IMR-90 (cell line): Measurements from ENCODE around the gene SEPTIN8. TPM values are rescaled to one million over a fixed set of nuclear protein-coding genes. Genes with fewer than 3 reads are reported as not detected.

ENCODE experiments used
- ATAC-seq: fragments of 200-7000 bp; cut with Tn5 transposase; 2 replicates; pipeline ENCODE4 v1.9.1; 2020; ENCODE audit warnings: low read depth, mild to moderate bottlenecking, moderate library complexity
- BruUV-seq: library from RNA; stranded (reverse); fragments of 400-500 nt; replicated peaks from 2 replicates; lab custom pipeline; 2021; lab: Mats Ljungman, UMichigan
- CTCF ChIA-PET: fragments of 300-600 bp; formaldehyde crosslinking; extraction: SDS; loops from one replicate; lab custom pipeline; 2021; ENCODE audit warnings: antibody characterized with exemption; lab: Yijun Ruan, JAX
- POLR2A ChIA-PET: fragments of 300-600 bp; sonication (Branson Sonifier 250); formaldehyde crosslinking; loops from one replicate; lab custom pipeline; 2022; ENCODE audit warnings: antibody characterized with exemption; ENCODE audit not compliant: unreplicated experiment; lab: Charles Lee
- DNase-seq: peaks from one replicate; pipeline ENCODE4 v3.0.0; 2013
- H2AFZ ChIP-seq: replicated peaks from 2 replicates; pipeline ENCODE3; 2013; ENCODE audit warnings: low read length, mild to moderate bottlenecking; ENCODE audit not compliant: poor library complexity
- H2AK5ac ChIP-seq: 2 replicates; pipeline ENCODE4 v1.6.1; 2013; ENCODE audit warnings: low read depth, low read length, inconsistent platforms
- H2AK9ac ChIP-seq: replicated peaks from 2 replicates; pipeline ENCODE3; 2013; ENCODE audit warnings: mild to moderate bottlenecking, low read depth, low read length, moderate library complexity; ENCODE audit not compliant: poor library complexity
- H2BK120ac ChIP-seq: 2 replicates; pipeline ENCODE4 v1.6.1; 2013; ENCODE audit warnings: low read depth, low read length, inconsistent platforms
- H2BK15ac ChIP-seq: 3 replicates; pipeline ENCODE4 v1.6.1; 2013; ENCODE audit warnings: low read depth, low read length, inconsistent platforms
- H2BK20ac ChIP-seq: 2 replicates; pipeline ENCODE4 v1.6.1; 2013; ENCODE audit warnings: low read depth, mild to moderate bottlenecking, inconsistent platforms, low read length, moderate library complexity
- H2BK5ac ChIP-seq: 2 replicates; pipeline ENCODE4 v1.6.1; 2013; ENCODE audit warnings: mild to moderate bottlenecking, low read depth, low read length, inconsistent platforms; ENCODE audit not compliant: poor library complexity, severe bottlenecking
- H3K14ac ChIP-seq: replicated peaks from 2 replicates; pipeline ENCODE4 v1.6.1; 2013; ENCODE audit warnings: low read depth, low read length, inconsistent platforms
- H3K18ac ChIP-seq: 2 replicates; pipeline ENCODE4 v1.6.1; 2013; ENCODE audit warnings: low read depth, low read length, control low read depth
- H3K23ac ChIP-seq: 2 replicates; pipeline ENCODE4 v1.6.1; 2013; ENCODE audit warnings: low read depth, low read length, inconsistent platforms
- H3K27ac ChIP-seq: 2 replicates; pipeline ENCODE4 v1.5.1; 2013; ENCODE audit warnings: mild to moderate bottlenecking, control low read depth, low read length; ENCODE audit not compliant: insufficient read depth
- H3K27me3 ChIP-seq: 2 replicates; pipeline ENCODE4 v1.6.1; 2013; ENCODE audit warnings: low read length; ENCODE audit not compliant: control insufficient read depth, insufficient read depth
- H3K36me3 ChIP-seq: 2 replicates; pipeline ENCODE4 v1.6.1; 2013; ENCODE audit warnings: low read length, mixed read lengths; ENCODE audit not compliant: control insufficient read depth, insufficient read depth
- H3K4ac ChIP-seq: 2 replicates; pipeline ENCODE4 v1.6.1; 2013; ENCODE audit warnings: low read depth, low read length, inconsistent platforms
- H3K4me1 ChIP-seq: 2 replicates; pipeline ENCODE4 v1.6.1; 2013; ENCODE audit warnings: low read length, mixed read lengths; ENCODE audit not compliant: control insufficient read depth, insufficient read depth
- H3K4me2 ChIP-seq: 2 replicates; pipeline ENCODE4 v1.6.1; 2013; ENCODE audit warnings: low read depth, mild to moderate bottlenecking, control low read depth, low read length, moderate library complexity
- H3K4me3 ChIP-seq: 2 replicates; pipeline ENCODE4 v1.5.1; 2013; ENCODE audit warnings: low read depth, mild to moderate bottlenecking, control low read depth, low read length, moderate library complexity; ENCODE audit not compliant: insufficient read depth
- H3K56ac ChIP-seq: 2 replicates; pipeline ENCODE4 v1.6.1; 2013; ENCODE audit warnings: low read length, inconsistent platforms; ENCODE audit not compliant: insufficient read depth; ENCODE audit errors: extremely low read depth
- H3K79me1 ChIP-seq, 2 experiments: 2 replicates each; pipeline ENCODE4 v1.6.1; 2013; ENCODE audit warnings: low read length in 2 of 2, inconsistent platforms in 1 of 2, low read depth in 1 of 2
- H3K9ac ChIP-seq: 2 replicates; pipeline ENCODE4 v1.6.1; 2013; ENCODE audit warnings: low read depth, low read length, control low read depth
- H3K9me1 ChIP-seq: 2 replicates; pipeline ENCODE4 v1.6.1; 2013; ENCODE audit warnings: low read length, inconsistent platforms; ENCODE audit not compliant: insufficient read depth
- H3K9me3 ChIP-seq: 2 replicates; pipeline ENCODE4 v1.6.1; 2013; ENCODE audit warnings: low read length; ENCODE audit not compliant: control insufficient read depth, insufficient read depth
- H4K20me1 ChIP-seq: 2 replicates; pipeline ENCODE4 v1.6.1; 2013; ENCODE audit warnings: low read length, inconsistent platforms; ENCODE audit not compliant: insufficient read depth
- H4K5ac ChIP-seq: 2 replicates; pipeline ENCODE4 v1.6.1; 2013; ENCODE audit warnings: mild to moderate bottlenecking, low read depth, low read length, control low read depth
- H4K8ac ChIP-seq, 2 experiments: 2 replicates each; pipeline ENCODE4 v1.6.1; 2013; ENCODE audit warnings: low read depth in 2 of 2, low read length in 2 of 2, control low read depth in 1 of 2, inconsistent platforms in 1 of 2
- H4K91ac ChIP-seq: 2 replicates; pipeline ENCODE4 v1.6.1; 2013; ENCODE audit warnings: low read depth, low read length, inconsistent platforms; ENCODE audit not compliant: insufficient read depth
- BHLHE40 ChIP-seq: fragments of 150-350 bp; IDR thresholded peaks from 2 replicates; pipeline ENCODE4 v1.6.1; 2016; ENCODE audit warnings: mild to moderate bottlenecking, low read depth, low read length
- CEBPB ChIP-seq: IDR thresholded peaks from 2 replicates; pipeline ENCODE4 v1.6.1; 2012; ENCODE audit warnings: low read depth, low read length, improper control_type of control experiment
- CHD1 ChIP-seq: IDR thresholded peaks from 2 replicates; pipeline ENCODE4 v1.6.1; 2012; ENCODE audit warnings: low read depth, low read length, improper control_type of control experiment
- CTCF ChIP-seq: conservative IDR thresholded peaks from 2 replicates; pipeline ENCODE4 v1.5.1; 2012; ENCODE audit warnings: mild to moderate bottlenecking, low read depth, low read length, improper control_type of control experiment
- FOS ChIP-seq: fragments of 150-350 bp; IDR thresholded peaks from 2 replicates; pipeline ENCODE4 v1.6.1; 2016; ENCODE audit warnings: low read depth, low read length
- MAFK ChIP-seq: IDR thresholded peaks from 2 replicates; pipeline ENCODE4 v1.6.1; 2012; ENCODE audit warnings: low read depth, low read length, improper control_type of control experiment
- MAZ ChIP-seq: IDR thresholded peaks from 2 replicates; pipeline ENCODE4 v1.6.1; 2012; ENCODE audit warnings: low read depth, mild to moderate bottlenecking, low read length, improper control_type of control experiment, moderate library complexity, borderline replicate concordance
- MXI1 ChIP-seq: IDR thresholded peaks from 2 replicates; pipeline ENCODE4 v1.6.1; 2012; ENCODE audit warnings: low read depth, mild to moderate bottlenecking, low read length, moderate library complexity, borderline replicate concordance
- NFE2L2 ChIP-seq: fragments of 150-350 bp; IDR thresholded peaks from 2 replicates; pipeline ENCODE4 v1.6.1; 2016; ENCODE audit warnings: low read depth, mild to moderate bottlenecking, low read length
- POLR2A ChIP-seq: IDR thresholded peaks from 2 replicates; pipeline ENCODE4 v1.6.1; 2012; ENCODE audit warnings: mild to moderate bottlenecking, low read depth, low read length
- RAD21 ChIP-seq: IDR thresholded peaks from 2 replicates; pipeline ENCODE4 v1.6.1; 2012; ENCODE audit warnings: low read length, improper control_type of control experiment
- RCOR1 ChIP-seq: IDR thresholded peaks from 2 replicates; pipeline ENCODE4 v1.6.1; 2012; ENCODE audit warnings: mild to moderate bottlenecking, low read length, improper control_type of control experiment; ENCODE audit not compliant: insufficient replicate concordance
- RFX5 ChIP-seq: IDR thresholded peaks from 2 replicates; pipeline ENCODE4 v1.8.0; 2012; ENCODE audit warnings: low read depth, mild to moderate bottlenecking, low read length, moderate library complexity
- SMC3 ChIP-seq: fragments of 150-350 bp; IDR thresholded peaks from 2 replicates; pipeline ENCODE4 v1.6.1; 2016; ENCODE audit warnings: low read depth, mild to moderate bottlenecking, antibody characterized with exemption, low read length, moderate library complexity
- WGBS, 2 experiments: methylation state at CpG; one replicate each; pipeline versions ENCODE4 v1.1.5 to v1.1.7; 2013; ENCODE audit warnings: missing lambda C conversion rate in 2 of 2; ENCODE audit not compliant: insufficient read length in 1 of 2; ENCODE audit errors: extremely low coverage in 2 of 2; 5-methylcytosine and 5-hydroxymethylcytosine counted together
- dilution Hi-C: fragments of 300-500 bp; cut with HindIII; formaldehyde crosslinking; loops from one replicate; pipeline ENCODE4 v1.14.3; 2018; ENCODE audit warnings: low sequenced_read_pairs; ENCODE audit not compliant: unreplicated experiment
- in situ Hi-C: fragments of 300-500 bp; cut with MboI; formaldehyde crosslinking; loops from 3 replicates; pipeline ENCODE4 v1.14.3; 2019; ENCODE audit warnings: low sequenced_read_pairs, inconsistent platforms, mixed read lengths
- intact Hi-C: fragments of 100-400 bp; cut with micrococcal nuclease; formaldehyde crosslinking; loops from 2 replicates; pipeline ENCODE4 v1.10.0; 2022
- polyA plus RNA-seq, 3 experiments: library from polyadenylated mRNA; depleted of rRNA; stranded (reverse); fragments of >200 nt; gene quantifications; 2 replicates each; pipeline ENCODE4 v1.2.3, GENCODE V29; 2012; ENCODE audit warnings: low replicate concordance in 1 of 3
- total RNA-seq: library from RNA; depleted of rRNA; stranded (reverse); fragments of >200 nt; gene quantifications from 2 replicates; pipeline ENCODE4 v1.2.3, GENCODE V29; 2012
- TF ChIP-seq, protein P1 (sequence below): fragments of 150-350 bp; IDR thresholded peaks from 2 replicates; pipeline ENCODE4 v1.6.1; 2017; ENCODE audit warnings: mild to moderate bottlenecking, antibody characterized with exemption, low read length, low read depth
- TF ChIP-seq, protein P2 (sequence below): fragments of 150-350 bp; IDR thresholded peaks from 2 replicates; pipeline ENCODE4 v1.6.1; 2016; ENCODE audit warnings: low read depth, mild to moderate bottlenecking, low read length, moderate library complexity, borderline replicate concordance

SEPTIN8 gene
- total and polyA plus RNA-seq, 2 of the 4 experiments (the other 2 are of a cell fraction), result 56.2 to 67.2 TPM

DNA sequence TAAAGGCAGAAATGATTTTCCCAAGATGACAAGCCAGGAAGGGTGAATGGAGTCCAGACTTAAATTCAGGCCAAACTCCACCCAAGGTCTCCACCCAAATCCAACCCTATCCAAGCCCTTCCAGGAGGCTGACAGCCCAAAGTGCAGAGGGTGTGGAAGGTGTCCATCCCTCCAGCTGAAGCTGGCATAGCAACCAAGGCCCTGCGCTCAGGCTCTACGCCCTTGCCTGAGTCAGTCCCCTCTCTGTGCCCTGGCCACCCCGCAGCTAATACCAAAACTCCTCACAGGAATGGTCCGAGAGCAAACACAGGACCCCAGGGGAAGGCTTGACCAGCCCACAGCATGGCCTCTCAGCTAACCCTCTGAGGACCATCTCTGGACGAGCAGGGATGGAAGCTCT, 2.1 kb downstream of the SEPTIN8 start:
- DNase-seq, result no peak
- BruUV-seq, result no TSS peak
- no peak overlapping the region for H4K8ac ChIP-seq
- no peak overlapping the region for H2AK9ac ChIP-seq
- H3K4ac ChIP-seq, result no peak overlapping the region
- no peak overlapping the region for H3K9ac ChIP-seq
- H3K9me1 ChIP-seq, result peaks cover 44% of the 10 kb centered on the region
- ChIA-PET CTCF (interaction anchor here (0.5 to 1.9 kb wide), 4 partner anchors 10 to 1241 kb away, joined by 3 to 6 read pairs (median 4); no protein-coding TSS in a partner anchor), POLR2A (no interaction called here)
- in situ Hi-C loops (no loop called here), dilution Hi-C loops (no loop called here), intact Hi-C loops (no loop called here)
- H3K56ac ChIP-seq, result no peak overlapping the region
- WGBS, 2 experiments, result no CpG with 5 or more reads among the region's 5 CpGs
- H3K4me3 ChIP-seq, result no peak overlapping the region
- 0 out of 2 replicates have a peak overlapping the region, but pooled peaks have one; percentile 18 for H2AK5ac ChIP-seq
- no peak overlapping the region for H2BK120ac ChIP-seq
- TF ChIP-seq RFX5 (no peak), CTCF (no peak), MAZ (no peak), SMC3 (no peak), NFE2L2 (no peak), CHD1 (no peak), RAD21 (no peak), BHLHE40 (no peak), MAFK (no peak), RCOR1 (no peak), MXI1 (no peak), CEBPB (no peak), FOS (no peak), POLR2A (no peak)
- TF ChIP-seq, protein P1, sequence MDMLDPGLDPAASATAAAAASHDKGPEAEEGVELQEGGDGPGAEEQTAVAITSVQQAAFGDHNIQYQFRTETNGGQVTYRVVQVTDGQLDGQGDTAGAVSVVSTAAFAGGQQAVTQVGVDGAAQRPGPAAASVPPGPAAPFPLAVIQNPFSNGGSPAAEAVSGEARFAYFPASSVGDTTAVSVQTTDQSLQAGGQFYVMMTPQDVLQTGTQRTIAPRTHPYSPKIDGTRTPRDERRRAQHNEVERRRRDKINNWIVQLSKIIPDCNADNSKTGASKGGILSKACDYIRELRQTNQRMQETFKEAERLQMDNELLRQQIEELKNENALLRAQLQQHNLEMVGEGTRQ, result no peak
- TF ChIP-seq, protein P2, sequence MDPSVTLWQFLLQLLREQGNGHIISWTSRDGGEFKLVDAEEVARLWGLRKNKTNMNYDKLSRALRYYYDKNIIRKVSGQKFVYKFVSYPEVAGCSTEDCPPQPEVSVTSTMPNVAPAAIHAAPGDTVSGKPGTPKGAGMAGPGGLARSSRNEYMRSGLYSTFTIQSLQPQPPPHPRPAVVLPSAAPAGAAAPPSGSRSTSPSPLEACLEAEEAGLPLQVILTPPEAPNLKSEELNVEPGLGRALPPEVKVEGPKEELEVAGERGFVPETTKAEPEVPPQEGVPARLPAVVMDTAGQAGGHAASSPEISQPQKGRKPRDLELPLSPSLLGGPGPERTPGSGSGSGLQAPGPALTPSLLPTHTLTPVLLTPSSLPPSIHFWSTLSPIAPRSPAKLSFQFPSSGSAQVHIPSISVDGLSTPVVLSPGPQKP, result no peak
- no peaks in the 10 kb centered on the region for H3K9me3 ChIP-seq
- H3K36me3 ChIP-seq, result no peaks in the 10 kb centered on the region
- peaks cover 27 to 72% of the 10 kb centered on the region in 2 experiments for H3K79me1 ChIP-seq
- no peak overlapping the region for H3K4me2 ChIP-seq
- H3K27ac ChIP-seq, result no peak overlapping the region
- no peak overlapping the region for H3K18ac ChIP-seq
- ATAC-seq, result no peak
- no peaks in the 10 kb centered on the region for H3K27me3 ChIP-seq
- H4K5ac ChIP-seq, result no peak overlapping the region
- peaks cover 48% of the 10 kb centered on the region for H4K20me1 ChIP-seq
- peaks cover 19% of the 10 kb centered on the region for H3K4me1 ChIP-seq
- no peak overlapping the region for H2BK15ac ChIP-seq
- no peak overlapping the region for H2BK5ac ChIP-seq
- no peak overlapping the region for H4K91ac ChIP-seq
- H2BK20ac ChIP-seq, result no peak overlapping the region
- H3K23ac ChIP-seq, result peak overlapping the region; percentile 37; the same call in 1 of the 2 replicates
- no peak overlapping the region for H2AFZ ChIP-seq
- no peak overlapping the region for H3K14ac ChIP-seq
